HG02610 (cell line): ENCODE measurements around the gene SH3YL1.

Experiments
- ATAC-seq: cut with Tn5 transposase; IDR thresholded peaks from one replicate; pipeline ENCODE4 v1.9.1; 2021; ENCODE audit warnings: mild to moderate bottlenecking, moderate library complexity; ENCODE audit not compliant: unreplicated experiment

The SH3YL1 gene

GRCh38 chr2:263774-264492, at the start of gene SH3YL1:
SH3YL1 (minus strand) TSS chr2:264032; CDS start chr2:263984, 48 bp downstream.
- ATAC-seq, result peak; percentile 21

- ATAC-seq, result no peak
Observed at GRCh38 chr2:310994-311393, 47.2 kb upstream of the SH3YL1 start.

- no peak for ATAC-seq
Observed at GRCh38 chr2:309954-310510, 46.2 kb upstream of the SH3YL1 start.

GRCh38 chr2:309148-309953, 45.5 kb upstream of the SH3YL1 start:
- ATAC-seq, result no peak

DNA sequence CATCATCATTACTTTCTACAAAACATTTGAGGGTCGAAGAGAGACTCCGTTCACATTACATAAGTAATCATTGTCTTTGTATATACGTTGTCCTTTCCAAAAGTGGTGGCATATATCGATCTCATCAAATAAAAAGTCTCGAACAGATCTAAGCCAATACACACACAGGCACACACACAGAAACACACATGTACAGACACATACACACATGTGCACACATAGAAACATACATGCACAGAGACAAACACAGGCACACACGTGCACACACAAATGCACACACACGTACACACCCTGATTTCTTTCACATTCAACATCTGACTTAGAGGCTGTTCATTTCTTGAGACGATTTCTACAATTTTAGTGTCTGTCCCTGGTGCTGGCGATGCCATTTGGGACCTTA, 41.5 kb upstream of the SH3YL1 start:
- ATAC-seq, result no peak

DNA sequence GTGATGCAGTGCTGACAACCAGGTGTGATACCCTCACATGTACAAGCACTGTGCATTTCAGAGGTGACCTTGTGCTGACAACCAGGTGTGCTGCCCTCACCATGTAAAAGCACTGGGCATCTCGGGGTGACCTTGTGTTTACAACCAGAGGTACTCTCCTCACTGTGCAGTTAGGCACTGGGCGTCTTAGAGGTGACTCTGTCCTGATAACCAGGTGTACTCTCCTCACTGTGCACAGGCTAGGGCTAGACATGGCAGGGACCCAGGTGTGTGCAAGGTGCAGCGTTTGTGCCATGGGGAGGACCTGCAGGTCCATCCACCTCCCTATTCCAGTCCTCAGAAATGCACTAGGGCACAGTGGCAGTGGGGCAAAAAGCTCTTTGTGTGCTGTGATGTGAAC, 32.5 kb upstream of the SH3YL1 start:
- ATAC-seq, result no peak

DNA sequence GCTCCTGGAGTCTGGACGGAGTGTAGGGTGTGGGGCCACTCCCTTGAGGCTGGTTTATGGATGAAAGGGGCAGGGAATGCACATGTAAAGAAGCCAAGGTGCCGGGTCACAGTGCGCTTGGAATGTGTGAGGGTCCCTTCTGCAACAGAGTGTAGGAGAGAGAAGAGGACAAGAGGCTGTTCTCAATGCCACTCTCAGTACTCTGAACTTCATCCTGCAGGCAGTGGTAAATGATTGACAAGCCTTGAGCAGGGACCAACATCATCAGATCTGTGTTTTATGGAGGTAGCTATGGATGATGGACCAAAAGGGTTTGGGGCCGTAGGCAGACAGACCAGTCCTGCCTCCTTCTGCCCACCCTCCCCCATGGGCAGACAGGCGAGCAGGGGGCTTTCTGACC, 31.3 kb upstream of the SH3YL1 start:
- ATAC-seq, result no peak

DNA sequence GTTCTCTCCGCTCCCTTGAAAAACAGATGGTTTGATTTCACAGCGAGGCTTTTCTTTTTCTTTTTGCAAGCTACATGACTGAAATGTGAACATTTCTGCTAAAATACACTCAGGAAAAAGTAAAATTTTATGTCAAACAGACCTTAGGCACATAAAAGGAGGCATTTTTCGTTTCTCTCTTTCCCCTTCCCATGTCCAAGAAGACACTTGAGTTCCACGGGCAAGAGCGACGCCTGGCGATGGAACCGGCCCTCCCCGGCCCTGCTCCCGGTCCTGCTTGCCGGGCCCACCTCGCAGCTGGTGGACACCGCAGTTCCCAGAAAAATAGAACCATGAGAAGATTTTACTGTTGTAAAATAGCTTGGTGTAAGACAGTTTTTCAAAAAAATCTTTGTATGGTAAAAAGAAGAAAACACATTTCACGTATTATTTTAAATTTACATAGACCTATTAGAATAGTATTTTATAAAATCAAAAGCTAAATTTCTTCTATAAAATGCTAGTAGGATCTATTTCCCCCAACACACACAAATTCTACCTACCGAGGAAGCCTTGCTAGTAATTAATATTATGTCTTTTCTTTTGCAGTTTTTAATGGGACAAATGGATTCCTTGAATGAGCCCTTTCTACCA, 26.4 kb upstream of the SH3YL1 start:
- no peak for ATAC-seq

DNA sequence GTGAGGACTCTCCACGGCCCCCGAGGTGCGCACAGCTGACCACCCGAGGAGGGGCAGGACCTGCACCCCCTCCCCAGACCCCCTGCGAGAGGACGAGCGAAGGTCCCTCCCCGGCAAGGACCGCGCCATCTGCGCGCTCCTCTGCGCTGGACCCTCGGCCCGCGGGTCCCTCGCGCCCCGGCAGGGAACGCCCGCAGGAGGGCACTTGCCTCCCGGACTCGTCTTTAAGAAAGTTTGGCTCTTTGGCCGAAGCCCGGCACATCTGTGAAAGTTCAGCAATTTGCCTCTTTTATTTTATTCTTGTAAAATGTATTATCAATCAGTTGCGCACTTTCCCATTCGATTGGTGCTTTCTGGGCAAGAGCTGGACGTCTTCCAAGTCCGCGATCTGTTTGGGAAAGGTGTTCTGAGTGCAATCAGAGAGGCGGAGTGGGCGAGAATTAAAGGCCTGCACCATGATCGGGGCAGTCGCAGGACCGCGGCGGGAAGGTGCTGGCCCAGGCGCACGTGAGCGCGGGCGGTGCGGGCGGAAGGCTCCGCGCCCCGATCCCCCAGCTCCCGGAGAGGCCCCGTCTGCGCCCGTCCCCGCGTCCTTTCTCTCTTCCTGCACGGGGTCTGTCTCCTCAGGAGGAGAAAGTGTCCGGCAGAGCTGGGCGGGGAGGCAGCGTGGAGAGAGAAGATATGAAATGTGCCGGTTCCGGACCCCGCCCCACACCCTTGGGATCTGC, 25.7 kb upstream of the SH3YL1 start:
- ATAC-seq, result no peak

DNA sequence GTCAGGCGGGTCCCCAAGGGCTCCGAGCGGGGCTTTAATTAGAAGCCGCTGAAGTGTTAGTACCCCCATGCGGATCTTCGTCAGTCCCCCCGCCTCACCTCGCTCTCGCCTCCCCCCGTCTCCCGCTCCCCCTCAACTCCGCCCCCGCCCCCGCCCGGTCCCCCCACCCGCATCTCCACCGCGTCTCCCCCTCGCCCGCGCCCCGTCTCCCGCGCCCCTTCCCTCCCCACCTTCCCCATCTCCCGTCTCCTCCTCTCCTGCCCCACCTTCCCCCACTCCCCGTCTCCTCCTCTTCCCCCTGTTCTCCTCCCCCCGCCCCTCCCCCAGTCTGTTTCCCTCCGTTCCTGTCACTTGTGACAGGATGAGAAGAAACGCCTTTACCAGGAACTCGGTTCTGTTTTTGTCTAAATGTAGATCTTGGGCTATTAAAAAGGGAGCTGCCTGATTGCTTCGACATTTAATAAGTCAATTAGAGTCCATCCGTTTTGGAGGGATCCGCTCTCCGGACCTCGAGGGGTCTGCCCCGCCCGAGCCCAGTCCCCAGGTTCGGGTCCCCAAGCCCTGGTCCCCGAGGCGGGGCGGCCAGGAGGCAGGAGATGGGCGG, 25.0 kb upstream of the SH3YL1 start:
- no peak for ATAC-seq

GRCh38 chr2:287911-288757, 24.3 kb upstream of the SH3YL1 start, which contains the start of gene ALKAL2:
ALKAL2 (minus strand) TSS chr2:288091; CDS start chr2:287835, 256 bp downstream.
- no peak for ATAC-seq

- no peak for ATAC-seq
Observed at GRCh38 chr2:287471-287885, 23.6 kb upstream of the SH3YL1 start.

- no peak for ATAC-seq
Observed at GRCh38 chr2:286774-287392, 23.1 kb upstream of the SH3YL1 start.

- ATAC-seq, result no peak
Observed at GRCh38 chr2:286035-286434, 22.2 kb upstream of the SH3YL1 start.

GRCh38 chr2:285531-285930, 21.7 kb upstream of the SH3YL1 start:
- ATAC-seq, result no peak

- ATAC-seq, result no peak
Observed at GRCh38 chr2:284896-285492, 21.2 kb upstream of the SH3YL1 start.

- ATAC-seq, result no peak
Observed at GRCh38 chr2:283996-284794, 20.4 kb upstream of the SH3YL1 start.
